Osteoblast (primary cell): ENCODE results near the gene CC2D1A. TPM values are rescaled to one million over a fixed set of nuclear protein-coding genes. Genes with fewer than 3 reads are reported as not detected.
"Not testable (repeated sequence)": the region's sequence is repeated elsewhere in the genome, so short reads cannot be mapped to it uniquely, and the experiment has no call there.

Experiments used
- DNase-seq: peaks from one replicate; pipeline ENCODE4 v3.0.0; 2011; ENCODE audit warnings: low spot score, mixed read lengths; ENCODE audit not compliant: insufficient read length; ENCODE audit errors: missing footprints
- H2AFZ ChIP-seq: 2 replicates; pipeline ENCODE4 v1.6.0; 2011; ENCODE audit warnings: mild to moderate bottlenecking, low read length
- H3K27ac ChIP-seq: 2 replicates; pipeline ENCODE4 v1.5.1; 2011; ENCODE audit warnings: mild to moderate bottlenecking, low read depth, low read length, moderate library complexity
- H3K27me3 ChIP-seq: 2 replicates; pipeline ENCODE4 v1.6.0; 2012; ENCODE audit warnings: mild to moderate bottlenecking, control low read depth, inconsistent platforms, low read length, moderate library complexity; ENCODE audit not compliant: insufficient read depth
- H3K36me3 ChIP-seq: 2 replicates; pipeline ENCODE4 v1.5.1; 2011; ENCODE audit warnings: mild to moderate bottlenecking, low read length, control low read depth, moderate library complexity; ENCODE audit not compliant: insufficient read depth
- H3K4me1 ChIP-seq: 2 replicates; pipeline ENCODE4 v1.5.1; 2011; ENCODE audit warnings: mild to moderate bottlenecking, low read length, control low read depth, moderate library complexity; ENCODE audit not compliant: insufficient read depth
- H3K4me2 ChIP-seq: 2 replicates; pipeline ENCODE4 v1.6.0; 2011; ENCODE audit warnings: mild to moderate bottlenecking, low read length; ENCODE audit not compliant: insufficient read depth
- H3K4me3 ChIP-seq: fragments of 200-600 bp; sonication (generic); 3 replicates; pipeline ENCODE4 v1.5.1; 2012; ENCODE audit warnings: mild to moderate bottlenecking, low read length, inconsistent platforms; ENCODE audit not compliant: insufficient read depth
- H3K79me2 ChIP-seq: 2 replicates; pipeline ENCODE4 v1.6.0; 2012; ENCODE audit warnings: mild to moderate bottlenecking, low read length, control low read depth, inconsistent platforms; ENCODE audit not compliant: insufficient read depth
- H3K9me3 ChIP-seq: 2 replicates; pipeline ENCODE4 v1.5.1; 2011; ENCODE audit warnings: low read depth, low read length, control low read depth
- H4K20me1 ChIP-seq: 2 replicates; pipeline ENCODE4 v1.6.0; 2012; ENCODE audit warnings: mild to moderate bottlenecking, low read length, control low read depth; ENCODE audit not compliant: insufficient read depth
- CTCF ChIP-seq: IDR thresholded peaks from 2 replicates; pipeline ENCODE4 v1.5.1; 2011; ENCODE audit warnings: mild to moderate bottlenecking, low read depth, low read length, moderate library complexity; ENCODE audit errors: extremely low read depth
- total RNA-seq: library from RNA; depleted of rRNA; stranded (reverse); fragments of >200 nt; gene quantifications from 2 replicates; pipeline ENCODE4 v1.2.3, GENCODE V29; 2012

Gene CC2D1A
- total RNA-seq, 1 donor, result 19.2 TPM

- DNase-seq, result no peak
- Histone ChIP-seq H3K4me3 (no peak overlapping the region), H3K36me3 (peaks cover 28% of the 10 kb centered on the region), H3K4me1 (no peaks in the 10 kb centered on the region), H3K9me3 (no peaks in the 10 kb centered on the region), H3K27me3 (no peaks in the 10 kb centered on the region), H3K27ac (no peak overlapping the region), H3K79me2 (no peaks in the 10 kb centered on the region), H4K20me1 (no peaks in the 10 kb centered on the region), H3K4me2 (no peak overlapping the region), H2AFZ (no peak overlapping the region)
- no peak for TF ChIP-seq CTCF
Measured at GRCh38 chr19:13972368-13973155, 66.6 kb downstream of the CC2D1A start.

- not testable (repeated sequence) for H3K4me1 ChIP-seq, H3K27me3 ChIP-seq, H3K9me3 ChIP-seq, DNase-seq, H3K4me2 ChIP-seq, H3K79me2 ChIP-seq, H3K27ac ChIP-seq, H2AFZ ChIP-seq, H4K20me1 ChIP-seq, H3K4me3 ChIP-seq
- H3K36me3 ChIP-seq, result peaks cover 24% of the 10 kb centered on the region
Measured at GRCh38 chr19:13973479-13973878, 67.5 kb downstream of the CC2D1A start.

GRCh38 chr19:13974073-13974472 is 68.1 kb downstream of the CC2D1A start:
- Histone ChIP-seq H3K36me3 (peaks cover 21% of the 10 kb centered on the region), H3K4me2 (no peak overlapping the region), H4K20me1 (no peaks in the 10 kb centered on the region), H3K9me3 (no peaks in the 10 kb centered on the region), H3K4me3 (no peak overlapping the region), H2AFZ (no peak overlapping the region), H3K27me3 (no peaks in the 10 kb centered on the region), H3K79me2 (no peaks in the 10 kb centered on the region), H3K27ac (no peak overlapping the region), H3K4me1 (no peaks in the 10 kb centered on the region)
- no peak for TF ChIP-seq CTCF
- DNase-seq, result no peak

GRCh38 chr19:13975870-13976269 is 69.9 kb downstream of the CC2D1A start:
- Histone ChIP-seq H3K4me2 (no peak overlapping the region), H2AFZ (no peak overlapping the region), H3K9me3 (no peaks in the 10 kb centered on the region), H3K4me1 (no peaks in the 10 kb centered on the region), H3K79me2 (no peaks in the 10 kb centered on the region), H3K36me3 (peaks cover 9% of the 10 kb centered on the region), H4K20me1 (no peaks in the 10 kb centered on the region), H3K27ac (no peak overlapping the region), H3K27me3 (no peaks in the 10 kb centered on the region), H3K4me3 (no peak overlapping the region)
- no peak for DNase-seq
- no peak for TF ChIP-seq CTCF
